ENCODE measurements around the gene KIAA1958.

DNA sequence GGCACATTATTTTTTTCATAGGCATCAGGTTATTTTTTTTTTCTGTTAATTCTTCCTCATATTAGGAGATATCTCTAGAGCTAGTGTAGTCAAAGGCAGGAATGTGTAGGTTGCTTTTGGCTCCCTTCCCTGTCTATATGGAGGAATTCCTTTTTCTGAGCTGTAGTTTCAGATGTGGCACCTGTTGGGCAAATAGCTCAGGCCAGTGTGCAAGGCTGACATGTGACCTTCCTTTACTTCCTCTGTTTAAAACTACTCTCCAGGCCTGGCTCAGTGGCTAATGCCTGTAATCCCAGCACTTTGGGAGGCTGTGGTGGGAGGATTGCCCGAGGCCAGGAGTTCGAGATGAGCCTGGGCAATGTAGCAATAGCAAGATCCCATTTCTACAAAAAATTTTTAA, 40.5 kb upstream of the KIAA1958 start:
- TF ChIP-seq EZH2 (IDR thresholded peaks at IDR 0.05; ENCODE audit: insufficient read depth, low read length) = no peak
- TF ChIP-seq, protein P1, sequence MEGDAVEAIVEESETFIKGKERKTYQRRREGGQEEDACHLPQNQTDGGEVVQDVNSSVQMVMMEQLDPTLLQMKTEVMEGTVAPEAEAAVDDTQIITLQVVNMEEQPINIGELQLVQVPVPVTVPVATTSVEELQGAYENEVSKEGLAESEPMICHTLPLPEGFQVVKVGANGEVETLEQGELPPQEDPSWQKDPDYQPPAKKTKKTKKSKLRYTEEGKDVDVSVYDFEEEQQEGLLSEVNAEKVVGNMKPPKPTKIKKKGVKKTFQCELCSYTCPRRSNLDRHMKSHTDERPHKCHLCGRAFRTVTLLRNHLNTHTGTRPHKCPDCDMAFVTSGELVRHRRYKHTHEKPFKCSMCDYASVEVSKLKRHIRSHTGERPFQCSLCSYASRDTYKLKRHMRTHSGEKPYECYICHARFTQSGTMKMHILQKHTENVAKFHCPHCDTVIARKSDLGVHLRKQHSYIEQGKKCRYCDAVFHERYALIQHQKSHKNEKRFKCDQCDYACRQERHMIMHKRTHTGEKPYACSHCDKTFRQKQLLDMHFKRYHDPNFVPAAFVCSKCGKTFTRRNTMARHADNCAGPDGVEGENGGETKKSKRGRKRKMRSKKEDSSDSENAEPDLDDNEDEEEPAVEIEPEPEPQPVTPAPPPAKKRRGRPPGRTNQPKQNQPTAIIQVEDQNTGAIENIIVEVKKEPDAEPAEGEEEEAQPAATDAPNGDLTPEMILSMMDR (IDR thresholded peaks at IDR 0.05; ENCODE audit: insufficient read depth, low read depth, low read length) = no peak

Data from astrocyte (in vitro differentiated cells and primary cell).